IPS DF 19.7 (cell line): Measurements from ENCODE around the gene ARL6IP4.
"Not testable (repeated sequence)": the region's sequence is repeated elsewhere in the genome, so short reads cannot be mapped to it uniquely, and the experiment has no call there.

Experiments
- DNase-seq: peaks from one replicate; pipeline ENCODE4 v3.0.0-alpha.2; 2013; ENCODE audit warnings: low read depth, low spot score

ARL6IP4 gene

DNA sequence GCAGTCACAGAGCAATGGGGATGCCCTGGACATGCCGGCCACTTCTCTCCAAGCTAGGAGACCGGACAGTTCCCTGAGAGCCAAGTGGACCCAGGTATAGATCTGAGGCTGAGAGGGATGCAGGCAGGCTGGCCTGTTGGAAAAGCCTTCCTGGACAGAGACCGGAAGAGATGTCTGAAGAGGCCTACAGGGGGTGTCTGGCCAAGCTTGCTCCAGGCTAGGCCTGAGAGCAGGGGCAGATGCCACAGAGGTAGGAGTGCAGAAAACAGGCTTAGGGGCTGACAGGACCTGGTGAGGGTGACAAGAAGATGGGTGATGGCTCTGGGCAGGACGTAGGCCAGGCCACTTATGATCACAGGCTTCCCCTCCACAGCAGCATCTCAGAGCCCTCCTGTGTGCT lies 30.2 kb downstream of the ARL6IP4 start:
- DNase-seq: no peak

DNA sequence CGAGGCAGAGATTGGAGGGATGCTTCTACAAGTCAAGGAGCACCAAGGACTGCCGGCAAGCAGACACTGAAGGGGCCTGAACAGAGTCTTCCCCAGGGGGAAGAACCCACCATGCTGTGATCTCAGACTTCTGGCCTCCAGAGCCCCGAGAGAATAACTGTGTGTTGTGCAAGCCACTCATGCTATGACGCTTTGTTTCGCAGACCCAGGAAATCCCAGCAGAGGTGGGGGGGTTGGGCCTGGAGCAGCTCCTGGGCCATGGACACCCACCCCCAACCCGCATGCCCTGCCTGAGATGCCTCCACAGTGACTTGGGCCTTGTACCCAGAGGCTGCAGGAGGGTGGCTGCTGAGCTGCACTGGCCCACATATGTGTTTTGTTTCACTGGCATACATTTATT lies 31.2 kb downstream of the ARL6IP4 start:
- DNase-seq: no peak

DNA sequence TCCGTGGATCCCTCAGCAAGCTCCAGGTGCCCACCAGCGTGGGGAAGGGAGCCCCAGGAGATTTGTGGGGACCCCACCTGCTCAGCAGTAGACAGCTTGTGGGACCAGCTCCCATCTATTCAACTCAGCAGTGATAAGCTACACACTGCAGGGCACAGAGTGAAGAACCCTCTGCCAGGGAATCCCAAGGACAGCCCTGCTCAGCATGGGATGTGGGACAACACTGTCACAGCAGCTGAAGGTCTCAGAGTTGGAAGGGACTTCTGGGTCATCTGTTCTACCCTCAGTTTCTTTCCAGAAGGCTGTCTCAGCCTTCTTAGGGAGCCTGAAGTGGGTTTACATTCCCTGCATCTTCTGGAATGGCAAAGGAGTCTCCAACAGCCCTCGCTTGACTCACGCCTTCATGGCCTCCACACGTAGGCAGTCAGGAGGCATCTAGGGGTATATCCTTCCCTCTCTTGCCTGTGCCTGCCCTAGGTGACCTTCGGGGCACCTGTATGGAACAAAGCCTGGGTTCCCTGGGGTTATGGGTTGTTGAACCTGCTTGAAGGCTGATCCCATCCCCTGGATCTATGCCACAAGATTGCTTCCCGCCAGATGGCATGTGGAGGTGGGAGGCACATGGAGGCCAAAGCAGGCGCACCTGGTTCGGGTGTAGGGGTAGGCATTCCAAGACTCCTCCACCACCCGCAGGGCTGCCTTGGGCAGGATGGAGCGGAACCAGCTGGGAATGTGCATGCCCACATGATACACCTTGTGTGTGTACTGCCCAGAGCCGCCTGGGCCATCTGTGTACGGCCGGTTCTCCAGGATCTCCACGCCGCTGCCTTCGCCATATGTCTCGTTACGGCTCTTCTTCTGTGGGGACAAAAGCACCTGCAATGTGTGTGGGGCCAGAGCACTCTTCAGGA lies 33.0 kb downstream of the ARL6IP4 start:
- DNase-seq: no peak

DNA sequence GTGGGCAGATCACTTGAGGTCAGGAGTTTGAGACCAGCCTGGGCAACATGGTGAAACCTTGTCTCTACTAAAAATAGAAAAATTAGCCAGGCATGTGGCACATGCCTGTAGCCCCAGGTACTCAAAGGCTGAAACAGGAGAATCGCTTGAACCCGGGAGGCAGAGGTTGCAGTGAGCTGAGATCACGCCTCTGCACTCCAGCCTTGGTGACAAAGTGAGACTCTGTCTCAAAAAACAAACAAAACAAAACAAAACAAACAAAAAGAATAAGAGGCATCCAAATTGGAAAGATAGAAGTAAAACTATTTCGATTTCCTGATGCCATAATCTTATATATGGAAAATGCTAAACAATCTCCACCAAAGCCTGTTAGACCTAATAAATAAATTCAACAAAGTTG lies 34.0 kb downstream of the ARL6IP4 start:
- not testable (repeated sequence) for DNase-seq

DNA sequence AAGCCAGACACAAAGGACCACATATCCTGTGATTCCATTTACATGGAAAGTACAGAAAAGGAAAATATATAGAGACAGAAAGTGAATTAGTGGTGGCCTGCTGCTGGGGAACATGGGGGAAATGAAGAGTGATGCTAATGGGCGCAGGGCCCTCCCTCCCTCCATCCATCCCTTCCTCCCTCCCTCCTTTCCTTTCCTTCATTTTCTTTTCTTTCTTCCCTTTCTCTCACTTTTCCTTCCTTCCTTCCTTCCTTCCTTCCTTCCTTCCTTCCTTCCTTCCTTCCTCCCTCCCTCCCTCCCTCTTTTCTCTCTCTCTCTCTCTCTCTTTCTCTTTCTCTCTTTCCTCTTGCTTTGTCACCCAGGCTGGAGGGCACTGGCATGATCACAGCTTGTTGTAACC lies 37.3 kb downstream of the ARL6IP4 start:
- no peak for DNase-seq

DNA sequence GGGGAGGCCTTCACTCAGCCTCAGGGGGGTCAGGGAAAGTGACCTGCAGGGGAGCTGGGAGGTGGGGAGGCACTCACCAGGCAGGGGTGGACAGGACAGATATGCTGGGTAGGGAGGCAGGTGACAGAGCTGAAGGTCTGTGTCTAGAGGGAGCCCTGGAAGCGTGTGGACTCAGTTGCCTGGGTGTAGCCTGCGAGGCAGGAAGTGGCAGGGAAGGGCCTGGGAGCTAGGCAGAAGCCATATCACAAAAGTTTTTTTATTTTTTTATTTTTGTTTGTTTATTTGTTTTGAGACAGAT lies 39.3 kb downstream of the ARL6IP4 start:
- DNase-seq: no peak

DNA sequence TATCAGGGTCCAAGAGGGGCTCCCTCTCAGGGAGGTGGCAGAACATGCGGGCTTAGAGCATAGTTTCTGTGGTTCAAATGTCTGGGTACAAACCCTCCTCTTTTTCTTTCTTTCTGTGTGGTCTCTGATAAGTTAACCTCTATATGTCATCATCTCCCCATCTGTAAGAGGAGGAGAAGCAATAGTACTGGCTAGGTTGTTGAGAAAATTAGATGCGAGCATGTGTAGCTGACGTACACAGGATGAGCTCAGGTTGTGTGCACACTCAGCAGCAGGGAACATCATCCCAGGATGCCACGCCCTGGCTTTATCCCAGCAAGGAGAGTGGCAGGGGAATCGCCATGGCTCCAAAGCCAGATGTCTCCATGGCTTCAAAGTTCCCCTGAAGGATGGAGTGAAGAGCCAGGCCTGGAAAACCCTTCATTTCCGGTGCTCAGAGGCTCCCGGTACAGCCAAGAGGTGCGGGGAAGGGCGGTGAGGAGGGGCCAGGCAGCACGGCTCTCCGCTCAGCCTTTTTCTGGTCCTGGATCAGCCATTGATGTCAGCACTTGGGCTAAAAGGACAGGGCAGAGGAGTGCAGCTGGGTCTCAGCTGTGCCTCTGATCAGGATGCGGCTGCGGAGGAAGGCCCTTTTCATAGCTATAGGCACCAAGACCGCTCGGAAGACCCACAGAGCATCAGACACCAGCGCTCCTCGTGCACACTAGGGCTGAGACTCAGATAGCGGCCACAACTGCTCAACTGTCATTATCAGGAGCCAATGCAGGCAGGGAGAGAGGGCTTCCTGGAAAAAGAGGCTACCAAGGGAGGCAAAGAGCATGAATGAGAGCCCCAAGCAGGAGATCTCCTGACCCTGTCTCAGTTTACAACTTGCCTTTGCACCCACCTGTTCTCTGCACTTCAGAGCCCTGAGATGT lies 41.5 kb downstream of the ARL6IP4 start:
- no peak for DNase-seq

DNA sequence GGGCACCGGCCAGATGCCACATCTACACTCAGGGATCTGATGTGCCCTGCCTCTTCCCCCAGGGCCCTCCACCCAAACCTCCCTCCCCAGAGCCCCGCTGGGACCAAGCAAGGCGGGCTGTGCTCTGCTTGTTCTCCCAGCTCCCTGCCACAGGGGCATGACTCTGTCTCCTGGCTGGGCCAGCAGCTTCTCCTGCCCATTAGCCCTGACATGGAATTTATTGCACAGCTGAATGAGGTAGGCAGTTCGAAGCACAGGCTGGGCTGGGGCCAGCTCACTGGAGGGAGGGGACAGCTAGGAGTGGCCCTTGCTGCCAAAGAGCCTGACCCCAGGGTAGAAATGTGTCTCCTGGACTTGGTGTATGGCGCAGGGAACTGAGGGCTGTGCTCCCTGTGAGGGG lies 42.4 kb downstream of the ARL6IP4 start:
- DNase-seq: no peak

DNA sequence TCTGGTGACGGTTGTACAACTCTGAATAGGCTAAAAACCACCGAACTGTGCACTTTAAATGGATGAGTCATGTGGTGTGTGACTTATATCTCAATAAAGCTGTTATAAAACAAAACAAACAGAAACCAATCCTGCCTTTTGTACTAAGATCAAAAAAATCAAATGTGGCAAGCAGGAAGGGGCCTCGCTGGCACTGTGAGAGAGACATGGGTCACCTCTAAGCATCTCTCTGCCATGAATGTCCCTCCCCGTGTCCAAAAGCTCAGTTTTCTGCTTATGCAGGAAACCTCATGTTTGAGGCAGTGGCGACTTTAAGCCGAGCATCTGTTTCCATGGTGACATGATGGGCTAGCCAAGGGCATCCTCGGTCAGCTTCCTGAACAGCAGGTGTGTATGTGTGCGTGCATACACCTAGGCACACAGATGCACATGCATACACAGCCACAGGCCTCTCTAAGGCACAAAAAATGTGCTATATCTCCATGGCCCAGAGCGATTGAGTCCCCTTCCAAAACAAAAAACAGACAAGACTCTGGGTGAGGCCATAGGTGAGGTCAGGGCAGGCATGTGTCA lies 44.4 kb downstream of the ARL6IP4 start:
- DNase-seq: no peak

DNA sequence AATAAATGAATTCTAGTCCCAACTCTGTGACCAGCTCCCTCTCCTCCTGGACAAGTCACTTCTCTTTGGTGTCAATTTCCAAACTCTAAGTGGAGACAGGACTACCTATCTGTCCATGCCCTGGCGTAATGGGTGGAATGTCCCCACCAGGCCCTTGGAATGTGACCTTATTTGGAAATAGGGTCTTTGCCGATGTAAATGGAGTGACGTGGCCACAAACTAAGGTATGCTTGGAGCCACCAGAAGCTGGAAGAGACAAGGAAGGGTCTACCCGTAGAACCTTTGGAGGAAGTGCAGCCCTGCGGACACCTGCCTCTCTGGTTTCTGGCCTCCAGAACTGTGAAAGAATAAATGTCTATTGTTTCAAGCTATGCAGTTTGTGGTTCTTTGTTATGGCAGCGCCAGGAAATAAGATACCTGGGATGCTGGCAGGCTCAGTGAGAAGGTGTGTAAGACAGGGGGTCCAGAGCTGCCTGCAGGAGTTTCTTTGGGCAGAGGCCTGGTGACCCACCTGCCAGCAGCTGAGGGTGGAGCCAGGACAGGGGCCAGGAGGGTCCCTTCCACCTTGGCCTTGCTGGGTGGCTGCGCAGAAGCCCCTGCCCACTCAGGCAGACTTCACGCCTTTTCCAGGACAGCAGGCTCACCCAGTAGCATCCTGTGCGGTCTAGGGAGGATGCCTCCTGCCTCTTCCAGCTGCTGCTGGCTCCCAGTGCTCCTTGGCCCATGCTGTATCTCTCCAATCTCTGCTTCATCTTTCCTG lies 45.8 kb downstream of the ARL6IP4 start:
- DNase-seq: peak; percentile 7

DNA sequence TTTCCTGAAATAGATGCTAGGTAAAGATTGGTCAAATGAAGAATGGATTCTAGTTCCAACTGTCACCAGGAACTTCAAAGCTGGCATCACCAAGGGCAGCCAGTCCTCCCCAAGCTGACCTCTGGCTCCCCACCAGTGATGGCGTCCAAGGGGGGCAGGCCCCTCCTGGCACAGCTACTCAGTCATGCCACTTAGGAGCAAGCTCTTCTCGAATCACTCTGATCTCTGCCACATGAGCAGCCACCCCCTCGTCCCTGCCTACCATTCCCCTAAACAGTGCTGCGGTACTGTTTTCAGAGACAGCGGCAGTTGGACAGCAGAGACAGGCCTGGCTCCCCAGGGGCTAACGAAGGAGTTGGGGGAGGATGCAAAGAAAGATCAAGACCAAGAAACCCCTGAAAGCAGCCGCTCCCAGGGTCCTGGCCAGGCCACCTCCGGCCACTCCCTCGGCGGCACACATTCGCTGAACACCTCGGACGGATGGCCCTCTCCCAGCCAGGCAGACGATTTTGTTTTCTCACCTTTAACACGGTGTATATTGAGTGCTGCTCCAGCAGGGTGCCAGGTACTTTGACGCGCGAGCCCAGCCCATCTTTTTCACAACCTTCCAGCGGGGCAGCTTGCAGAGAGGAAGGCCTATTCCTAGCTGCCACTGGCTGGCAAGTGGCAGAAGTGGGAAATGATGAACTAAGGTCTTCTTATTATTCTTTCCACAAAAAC lies 47.4 kb downstream of the ARL6IP4 start:
- no peak for DNase-seq

DNA sequence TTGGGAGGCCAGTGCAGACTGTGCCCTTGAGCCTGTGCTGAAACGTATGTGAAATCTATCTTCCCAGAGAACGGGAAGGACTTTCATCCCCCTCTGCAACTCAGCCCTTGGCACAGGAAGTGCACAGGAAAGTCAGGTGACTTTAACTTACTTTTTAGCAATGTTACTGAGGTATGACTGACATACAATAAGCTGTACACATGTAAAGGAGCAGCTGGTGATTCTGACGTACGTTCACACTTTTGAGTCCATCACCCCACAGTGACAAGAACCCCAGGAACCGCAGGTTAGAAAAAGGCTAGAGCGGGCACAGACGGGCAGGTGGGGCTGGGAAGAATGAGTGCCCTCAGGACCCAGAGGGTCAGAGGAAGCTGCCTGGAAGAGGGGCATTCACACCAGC lies 48.0 kb downstream of the ARL6IP4 start:
- DNase-seq: no peak

DNA sequence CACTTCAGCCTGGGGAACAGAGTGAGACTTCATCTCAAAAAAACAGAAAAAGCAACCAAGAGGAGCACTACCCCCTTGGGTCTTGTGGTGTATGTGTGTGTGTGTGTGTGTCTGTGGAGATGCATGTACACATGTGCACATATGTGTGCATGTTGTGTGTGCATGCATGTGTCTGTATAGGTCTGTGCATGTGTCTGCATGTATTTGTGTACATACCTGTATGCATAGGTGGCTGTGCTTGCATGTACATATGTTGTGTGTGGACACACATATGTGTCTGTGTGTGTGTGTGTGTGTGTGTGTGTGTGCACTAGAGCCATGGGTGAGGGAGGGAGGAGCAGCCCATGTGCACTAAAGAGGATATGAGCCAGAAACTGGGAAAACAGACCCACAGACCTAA lies 49.1 kb downstream of the ARL6IP4 start:
- DNase-seq: no peak

DNA sequence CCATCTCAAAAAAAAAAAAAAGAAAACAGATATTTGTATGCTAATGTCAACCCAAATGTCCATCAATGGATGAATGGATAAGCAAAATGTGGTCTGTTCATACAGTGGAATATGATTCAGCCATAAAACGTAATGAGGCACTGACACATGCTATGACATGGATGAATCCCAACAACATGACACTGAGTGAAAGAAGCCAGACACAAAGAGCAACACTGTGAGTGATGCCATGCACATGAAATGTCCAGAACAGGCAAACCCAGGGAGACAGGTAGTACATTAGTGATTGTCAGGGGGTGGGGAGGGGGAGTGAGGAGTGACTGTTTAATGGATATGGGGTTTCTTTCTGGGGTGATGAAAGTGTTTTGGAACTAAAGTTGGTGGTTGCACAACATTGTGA lies 50.2 kb downstream of the ARL6IP4 start:
- DNase-seq: no peak

DNA sequence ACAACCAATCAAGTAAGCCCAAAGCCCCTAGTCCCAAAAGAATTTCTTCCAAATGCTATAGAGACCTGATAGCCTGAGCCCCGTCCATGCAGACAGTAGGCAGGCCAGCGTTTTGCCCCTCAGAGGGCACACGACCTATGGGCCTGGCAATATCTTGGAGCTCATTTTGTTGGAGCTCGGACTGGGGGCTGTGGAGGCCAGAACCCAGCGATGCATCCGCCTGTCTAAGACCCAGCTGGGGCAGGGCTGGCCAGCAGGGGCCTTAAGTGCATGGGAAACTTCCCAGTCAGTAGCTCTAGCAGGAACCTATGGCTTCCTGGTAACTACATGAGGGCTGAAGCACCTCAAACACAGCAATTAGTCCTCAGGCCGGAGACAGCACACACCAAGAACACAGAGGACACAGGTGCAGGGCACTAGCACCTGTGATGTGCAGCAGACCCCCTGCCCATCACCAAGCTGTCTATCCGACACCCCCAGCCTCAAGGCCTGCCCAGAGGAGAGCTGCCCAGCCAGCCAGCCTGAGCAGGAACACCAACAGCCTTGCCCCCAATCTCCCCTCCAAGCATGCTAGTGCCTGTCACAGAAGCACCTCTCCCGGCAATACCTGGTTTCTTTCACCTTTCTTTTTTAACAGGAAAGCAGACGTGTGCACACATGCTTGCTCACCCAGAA lies 50.8 kb downstream of the ARL6IP4 start:
- DNase-seq: no peak
